NCI-H748 (cell line): ENCODE measurements around the gene ARID2.

Experiments
- DNase-seq: peaks from one replicate; lab custom pipeline; 2025; ENCODE audit not compliant: unreplicated experiment; lab: John Stamatoyannopoulos, UW

ARID2 gene

GRCh38 chr12:45729233-45730083 is at the start of gene ARID2:
ARID2 (plus strand) TSS chr12:45729706; CDS start chr12:45729837, 131 bp downstream.
- peak; percentile 87 for DNase-seq

- DNase-seq: no peak
Observed at GRCh38 chr12:45680362-45680761, 49.1 kb upstream of the ARID2 start.

- DNase-seq: no peak
Observed at GRCh38 chr12:45681465-45681864, 48.0 kb upstream of the ARID2 start.

- no peak for DNase-seq
Observed at GRCh38 chr12:45685680-45686079, 43.8 kb upstream of the ARID2 start.

- no peak for DNase-seq
Observed at GRCh38 chr12:45687081-45688015, 42.2 kb upstream of the ARID2 start.

- DNase-seq: no peak
Observed at GRCh38 chr12:45688183-45688582, 41.3 kb upstream of the ARID2 start.

- DNase-seq: no peak
Observed at GRCh38 chr12:45695035-45695434, 34.5 kb upstream of the ARID2 start.

GRCh38 chr12:45695606-45696005 is 33.9 kb upstream of the ARID2 start:
- DNase-seq: no peak

- no peak for DNase-seq
Observed at GRCh38 chr12:45696049-45696448, 33.5 kb upstream of the ARID2 start.

GRCh38 chr12:45697371-45697770 is 32.1 kb upstream of the ARID2 start:
- DNase-seq: no peak

- DNase-seq: no peak
Observed at GRCh38 chr12:45701296-45701695, 28.2 kb upstream of the ARID2 start.

- no peak for DNase-seq
Observed at GRCh38 chr12:45703942-45704341, 25.6 kb upstream of the ARID2 start.

GRCh38 chr12:45704968-45705367 is 24.5 kb upstream of the ARID2 start:
- DNase-seq: no peak

GRCh38 chr12:45705404-45705803 is 24.1 kb upstream of the ARID2 start:
- DNase-seq: no peak

- DNase-seq: no peak
Observed at GRCh38 chr12:45707241-45707857, 22.2 kb upstream of the ARID2 start.

- DNase-seq: no peak
Observed at GRCh38 chr12:45708363-45708762, 21.1 kb upstream of the ARID2 start.

GRCh38 chr12:45708901-45709300 is 20.6 kb upstream of the ARID2 start:
- DNase-seq: no peak

- DNase-seq: no peak
Observed at GRCh38 chr12:45712319-45712718, 17.2 kb upstream of the ARID2 start.

- no peak for DNase-seq
Observed at GRCh38 chr12:45713078-45713477, 16.4 kb upstream of the ARID2 start.

GRCh38 chr12:45718306-45718705 is 11.2 kb upstream of the ARID2 start:
- no peak for DNase-seq

GRCh38 chr12:45720069-45720468 is 9.4 kb upstream of the ARID2 start:
- DNase-seq: no peak
